CD4-positive, CD25-positive, alpha-beta regulatory T cell (primary cell): Measurements from ENCODE around the gene MLLT10. TPM values are rescaled to one million over a fixed set of nuclear protein-coding genes. Genes with fewer than 3 reads are reported as not detected.
"Not testable (repeated sequence)": the region's sequence is repeated elsewhere in the genome, so short reads cannot be mapped to it uniquely, and the experiment has no call there.

ENCODE experiments used
- ATAC-seq, 2 donors: fragments of 150-1000 bp; cut with Tn5 transposase; one replicate each; pipeline ENCODE4 v1.10.0; 2021; ENCODE audit warnings: low read depth in 2 of 2, moderate number of reproducible peaks in 2 of 2, moderate library complexity in 1 of 2
- DNase-seq, 3 donors: peaks; one replicate each; pipeline versions ENCODE4 v3.0.0 to v3.0.0-alpha.2; 2012 to 2022; ENCODE audit warnings: mixed read lengths in 1 of 3
- H3K27ac ChIP-seq: one replicate; pipeline ENCODE4 v1.7.0; 2013; ENCODE audit warnings: mild to moderate bottlenecking, low read length; ENCODE audit not compliant: insufficient read depth, poor library complexity, severe bottlenecking
- H3K27me3 ChIP-seq: one replicate; pipeline ENCODE4 v1.7.0; 2013; ENCODE audit warnings: low read length; ENCODE audit not compliant: control insufficient read depth, insufficient read depth
- H3K36me3 ChIP-seq: one replicate; pipeline ENCODE4 v1.7.0; 2013; ENCODE audit warnings: mild to moderate bottlenecking, low read length, moderate library complexity; ENCODE audit not compliant: control insufficient read depth, insufficient read depth
- H3K4me1 ChIP-seq: 2 replicates; pipeline ENCODE4 v1.7.0; 2013; ENCODE audit warnings: mild to moderate bottlenecking, low read length; ENCODE audit not compliant: insufficient read depth, control insufficient read depth, poor library complexity, severe bottlenecking
- H3K4me3 ChIP-seq: one replicate; pipeline ENCODE4 v1.7.0; 2013; ENCODE audit warnings: low read depth, mild to moderate bottlenecking, low read length, moderate library complexity
- H3K9me3 ChIP-seq, 2 experiments: 1 replicate in 1 of 2; 2 replicates in 1 of 2; pipeline ENCODE4 v1.7.0; 2013; ENCODE audit warnings: low read length in 2 of 2, mild to moderate bottlenecking in 1 of 2, moderate library complexity in 1 of 2; ENCODE audit not compliant: control insufficient read depth in 2 of 2
- H3K27ac Mint-ChIP-seq, 3 donors: one replicate each; pipeline ENCODE4 v1.8.0; 2020 to 2022; ENCODE audit warnings: mild to moderate bottlenecking in 3 of 3, mixed read lengths in 3 of 3, moderate library complexity in 2 of 3
- H3K27me3 Mint-ChIP-seq: one replicate; pipeline ENCODE4 v1.8.0; 2022; ENCODE audit warnings: mild to moderate bottlenecking, mixed read lengths
- H3K36me3 Mint-ChIP-seq: one replicate; pipeline ENCODE4 v1.8.0; 2020; ENCODE audit warnings: mixed read lengths
- H3K4me1 Mint-ChIP-seq, 4 donors: one replicate each; pipeline ENCODE4 v1.8.0; 2020 to 2022; ENCODE audit warnings: mixed read lengths in 4 of 4, mild to moderate bottlenecking in 1 of 4
- H3K4me3 Mint-ChIP-seq, 4 donors: one replicate each; pipeline ENCODE4 v1.8.0; 2020 to 2022; ENCODE audit warnings: mild to moderate bottlenecking in 4 of 4, mixed read lengths in 4 of 4, moderate library complexity in 3 of 4
- H3K9me3 Mint-ChIP-seq, 7 donors: one replicate each; pipeline ENCODE4 v1.8.0; 2020 to 2022; ENCODE audit warnings: mixed read lengths in 7 of 7, mild to moderate bottlenecking in 3 of 7, moderate library complexity in 2 of 7
- polyA plus RNA-seq, 4 donors: library from polyadenylated mRNA; unstranded; fragments of 300-500 nt; fragmentation: Illumina TruSeq; gene quantifications; one replicate each; pipeline ENCODE4 v1.2.3, GENCODE V29; 2021
- total RNA-seq: library from RNA; stranded (reverse); gene quantifications from one replicate; pipeline ENCODE4 v1.2.3, GENCODE V29; 2022

Gene MLLT10
- total and polyA plus RNA-seq, 5 donors from 2014 or later = 5.8 to 81.9 (median 8.1) TPM

GRCh38 chr10:21535976-21536375 lies 1.9 kb downstream of the MLLT10 start:
- Histone ChIP-seq H3K4me3 (peak overlapping the region; percentile 63), H3K36me3 (peaks cover 29% of the 10 kb centered on the region), H3K4me1 (peaks cover 18% of the 10 kb centered on the region)
- Mint-ChIP-seq H3K4me1 (peaks cover 15 to 34% (median 29%) of the 10 kb centered on the region in 4 donors), H3K4me3 (peak overlapping the region; percentile 88 to 95 (median 90)), H3K36me3 (peaks cover 20% of the 10 kb centered on the region)
- H3K27ac ChIP-seq, ATAC-seq, DNase-seq, H3K9me3 ChIP-seq, H3K27ac Mint-ChIP-seq, H3K27me3 Mint-ChIP-seq, H3K9me3 Mint-ChIP-seq, H3K27me3 ChIP-seq: not testable (repeated sequence)

DNA sequence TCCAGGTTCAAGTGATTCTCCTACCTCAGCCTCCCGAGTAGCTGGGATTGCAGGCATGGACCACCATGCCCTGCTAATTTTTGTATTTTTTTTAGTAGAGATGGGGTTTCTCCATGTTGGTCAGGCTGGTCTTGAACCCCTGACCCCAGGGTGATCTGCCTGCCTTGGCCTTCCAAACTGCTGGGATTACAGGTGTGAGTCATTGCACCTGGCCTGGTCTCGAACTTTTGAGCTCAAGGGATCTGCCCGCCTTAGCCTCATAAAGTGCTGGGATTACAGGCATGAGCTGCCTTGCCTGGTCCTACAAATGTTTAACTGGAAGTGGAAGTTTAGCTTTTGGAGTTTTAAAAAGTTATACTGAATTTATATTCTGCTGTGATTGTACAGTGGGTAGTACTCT lies 2.8 kb downstream of the MLLT10 start:
- peaks cover 17 to 39% (median 31%) of the 10 kb centered on the region in 4 donors for H3K4me1 Mint-ChIP-seq
- peaks cover 9% of the 10 kb centered on the region for H3K27me3 Mint-ChIP-seq
- H3K36me3 Mint-ChIP-seq = peaks cover 25% of the 10 kb centered on the region
- H3K27ac ChIP-seq = no peak overlapping the region
- no peak overlapping the region for H3K4me3 ChIP-seq
- no peaks in the 10 kb centered on the region for H3K9me3 ChIP-seq
- ATAC-seq (no peak), DNase-seq (no peak)
- peaks cover 38% of the 10 kb centered on the region for H3K36me3 ChIP-seq
- peaks cover 18% of the 10 kb centered on the region for H3K4me1 ChIP-seq
- no peak overlapping the region for H3K27ac Mint-ChIP-seq
- peak overlapping the region; percentile 24 to 95 (median 62) for H3K4me3 Mint-ChIP-seq
- H3K9me3 Mint-ChIP-seq = no peaks in the 10 kb centered on the region
- H3K27me3 ChIP-seq = no peaks in the 10 kb centered on the region

DNA sequence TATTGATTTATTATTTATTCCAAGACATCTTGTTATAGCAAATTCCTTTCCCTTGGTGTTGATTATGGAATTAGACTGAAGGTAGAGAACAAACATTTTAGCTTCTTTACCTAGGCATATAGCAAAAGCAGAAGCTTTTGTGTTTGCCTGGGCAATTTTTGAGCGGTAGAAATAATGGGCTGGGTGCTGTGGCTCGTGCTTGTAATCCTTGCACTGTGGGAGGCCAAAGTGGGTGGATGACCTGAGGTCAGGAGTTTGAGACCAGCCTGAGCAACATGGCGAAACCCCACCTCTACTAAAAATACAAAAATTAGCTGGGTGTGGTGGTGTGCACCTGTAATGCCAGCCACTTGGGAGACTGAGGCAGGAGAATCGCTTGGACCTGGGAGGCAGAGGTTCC lies 6.7 kb downstream of the MLLT10 start:
- ATAC-seq, H3K4me3 Mint-ChIP-seq, DNase-seq, H3K27me3 ChIP-seq, H3K9me3 Mint-ChIP-seq, H3K27ac Mint-ChIP-seq, H3K27me3 Mint-ChIP-seq, H3K9me3 ChIP-seq, H3K4me3 ChIP-seq, H3K4me1 ChIP-seq, H3K27ac ChIP-seq: not testable (repeated sequence)
- H3K4me1 Mint-ChIP-seq = peaks cover 13 to 31% (median 23%) of the 10 kb centered on the region in 4 donors
- H3K36me3 Mint-ChIP-seq = peaks cover 46% of the 10 kb centered on the region
- H3K36me3 ChIP-seq = peaks cover 71% of the 10 kb centered on the region

- Histone ChIP-seq H3K4me3 (no peak overlapping the region), H3K36me3 (peaks cover 57% of the 10 kb centered on the region), H3K27me3 (no peaks in the 10 kb centered on the region), H3K9me3 (no peaks in the 10 kb centered on the region), H3K27ac (no peak overlapping the region), H3K4me1 (no peaks in the 10 kb centered on the region)
- Mint-ChIP-seq H3K4me1 (peaks cover 16 to 28% (median 22%) of the 10 kb centered on the region in 4 donors), H3K36me3 (peaks cover 50% of the 10 kb centered on the region), H3K4me3 (no peak overlapping the region), H3K27me3 (no peaks in the 10 kb centered on the region), H3K27ac (peak overlapping the region in 1 of 3 donors; percentile 24), H3K9me3 (no peaks in the 10 kb centered on the region)
- ATAC-seq (no peak), DNase-seq (no peak)
Observed at GRCh38 chr10:21547246-21547645, 13.2 kb downstream of the MLLT10 start.

- Mint-ChIP-seq H3K27me3 (no peaks in the 10 kb centered on the region), H3K4me3 (no peak overlapping the region), H3K27ac (peak overlapping the region in 1 of 3 donors; percentile 71), H3K9me3 (no peaks in the 10 kb centered on the region), H3K36me3 (peaks cover 52% of the 10 kb centered on the region), H3K4me1 (peaks cover 21 to 40% (median 27%) of the 10 kb centered on the region in 4 donors)
- H3K9me3 ChIP-seq = no peaks in the 10 kb centered on the region
- no peak overlapping the region for H3K27ac ChIP-seq
- no peak for ATAC-seq
- H3K4me3 ChIP-seq = no peak overlapping the region
- peaks cover 49% of the 10 kb centered on the region for H3K36me3 ChIP-seq
- H3K4me1 ChIP-seq = no peaks in the 10 kb centered on the region
- H3K27me3 ChIP-seq = no peaks in the 10 kb centered on the region
- no peak for DNase-seq
Observed at GRCh38 chr10:21552638-21553037, 18.6 kb downstream of the MLLT10 start.

- peaks cover 54% of the 10 kb centered on the region for H3K36me3 Mint-ChIP-seq
- peak overlapping the region in 1 of 3 donors; percentile 45 for H3K27ac Mint-ChIP-seq
- H3K27ac ChIP-seq = no peak overlapping the region
- no peaks in the 10 kb centered on the region for H3K9me3 Mint-ChIP-seq
- H3K27me3 Mint-ChIP-seq = no peaks in the 10 kb centered on the region
- H3K4me3 Mint-ChIP-seq = no peak overlapping the region
- DNase-seq (no peak), ATAC-seq (no peak)
- peaks cover 22 to 39% (median 28%) of the 10 kb centered on the region in 4 donors for H3K4me1 Mint-ChIP-seq
- no peaks in the 10 kb centered on the region for H3K9me3 ChIP-seq
- H3K36me3 ChIP-seq = peaks cover 49% of the 10 kb centered on the region
- H3K27me3 ChIP-seq = no peaks in the 10 kb centered on the region
- no peaks in the 10 kb centered on the region for H3K4me1 ChIP-seq
- H3K4me3 ChIP-seq = no peak overlapping the region
Observed at GRCh38 chr10:21556527-21556926, 22.5 kb downstream of the MLLT10 start.

DNA sequence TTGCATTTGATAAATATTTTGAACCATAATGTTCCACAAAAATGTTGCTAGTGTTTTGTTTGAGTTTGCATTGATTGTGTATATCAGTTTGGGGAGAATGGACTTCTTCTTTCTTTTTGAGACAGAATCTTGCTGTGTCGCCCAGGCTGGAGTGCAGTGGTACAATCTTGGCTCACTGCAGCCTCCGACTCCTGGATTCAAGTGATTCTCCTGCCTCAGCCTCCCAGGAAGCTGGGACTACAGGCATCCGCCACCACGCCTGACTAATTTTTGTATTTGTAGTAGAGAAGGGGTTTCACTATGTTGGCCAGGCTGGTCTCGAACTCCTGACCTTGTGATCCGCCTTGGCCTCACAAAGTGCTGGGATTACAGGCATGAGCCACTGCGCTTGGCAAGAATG lies 25.0 kb downstream of the MLLT10 start:
- DNase-seq, ATAC-seq, H3K27me3 ChIP-seq, H3K27me3 Mint-ChIP-seq, H3K9me3 ChIP-seq, H3K9me3 Mint-ChIP-seq, H3K27ac Mint-ChIP-seq, H3K4me1 ChIP-seq, H3K27ac ChIP-seq, H3K4me3 Mint-ChIP-seq, H3K4me3 ChIP-seq: not testable (repeated sequence)
- H3K36me3 Mint-ChIP-seq = peaks cover 47% of the 10 kb centered on the region
- H3K4me1 Mint-ChIP-seq = peaks cover 22 to 45% (median 26%) of the 10 kb centered on the region in 4 donors
- peaks cover 35% of the 10 kb centered on the region for H3K36me3 ChIP-seq

GRCh38 chr10:21570761-21571521 lies 36.9 kb downstream of the MLLT10 start:
- H3K27ac ChIP-seq = no peak overlapping the region
- H3K4me1 ChIP-seq = peaks cover 15% of the 10 kb centered on the region
- peak in 1 of 3 donors; percentile 12 for DNase-seq
- H3K4me3 Mint-ChIP-seq = peak overlapping the region in 3 of 4 donors; percentile 18 to 42 (median 28)
- H3K36me3 ChIP-seq = peaks cover 7% of the 10 kb centered on the region
- no peaks in the 10 kb centered on the region for H3K27me3 ChIP-seq
- peak overlapping the region; percentile 22 for H3K4me3 ChIP-seq
- no peaks in the 10 kb centered on the region for H3K9me3 ChIP-seq
- peaks cover 33% of the 10 kb centered on the region for H3K36me3 Mint-ChIP-seq
- H3K9me3 Mint-ChIP-seq = no peaks in the 10 kb centered on the region
- peaks cover 40 to 77% (median 61%) of the 10 kb centered on the region in 4 donors for H3K4me1 Mint-ChIP-seq
- peak overlapping the region in 2 of 3 donors; percentile 39 to 83 for H3K27ac Mint-ChIP-seq
- H3K27me3 Mint-ChIP-seq = no peaks in the 10 kb centered on the region
- no peak for ATAC-seq
